BLaER1 treated with 17β-estradiol and CSF1 and Interleukin-3, amounts not matched to agents 10 nM and 100 nM (cell line): ENCODE results near the gene PRDM16.

Experiments
- H3K27ac ChIP-seq, 11 experiments: shearing (Covaris generic); formaldehyde crosslinking; 2 replicates each; pipeline ENCODE4 v1.8.1; 2022
- H3K27me3 ChIP-seq, 11 experiments: shearing (Covaris generic); formaldehyde crosslinking; 2 replicates each; pipeline ENCODE4 v1.8.1; 2022
- H3K36me3 ChIP-seq, 11 experiments: shearing (Covaris generic); formaldehyde crosslinking; 2 replicates each; pipeline ENCODE4 v1.8.1; 2022
- H3K4me1 ChIP-seq, 10 experiments: shearing (Covaris generic); formaldehyde crosslinking; 2 replicates each; pipeline ENCODE4 v1.8.1; 2022
- H3K4me2 ChIP-seq, 11 experiments: shearing (Covaris generic); formaldehyde crosslinking; 2 replicates each; pipeline ENCODE4 v1.8.1; 2022
- H3K4me3 ChIP-seq, 10 experiments: shearing (Covaris generic); formaldehyde crosslinking; 2 replicates each; pipeline ENCODE4 v1.8.1; 2022
- H3K9ac ChIP-seq, 11 experiments: shearing (Covaris generic); formaldehyde crosslinking; 2 replicates each; pipeline ENCODE4 v1.8.1; 2022
- H3K9me3 ChIP-seq, 11 experiments: shearing (Covaris generic); formaldehyde crosslinking; replicated peaks in 1 of 11; 2 replicates each; pipeline ENCODE4 v1.8.1; 2022
- H4K20me1 ChIP-seq, 11 experiments: shearing (Covaris generic); formaldehyde crosslinking; 2 replicates each; pipeline ENCODE4 v1.8.1; 2022
- Cebpa-rat ChIP-seq, 11 experiments: shearing (Covaris generic); IDR thresholded peaks; 2 replicates each; pipeline ENCODE4 v1.8.1; 2022

The PRDM16 gene

DNA sequence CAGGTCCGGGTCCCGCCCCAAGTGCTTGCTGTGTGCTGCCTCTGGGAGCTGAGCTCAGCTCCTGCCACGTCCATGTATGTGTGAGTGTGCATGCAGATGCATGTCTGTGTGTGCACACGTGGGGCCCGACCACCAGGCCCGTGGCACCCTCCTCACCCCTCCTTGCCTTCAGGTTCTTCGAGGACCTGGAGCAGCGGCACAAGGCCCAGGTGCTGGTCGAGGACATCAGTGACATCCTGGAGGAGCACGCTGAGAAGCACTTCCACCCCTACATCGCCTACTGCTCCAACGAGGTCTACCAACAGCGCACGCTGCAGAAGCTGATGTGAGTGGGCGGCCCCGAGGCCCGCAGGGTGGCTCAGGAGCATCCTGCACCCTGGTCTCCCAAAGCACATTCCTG is 403.9 kb downstream of the PRDM16 start:
- Histone ChIP-seq H3K27ac (no peak overlapping the region), H3K9ac (no peak overlapping the region)

DNA sequence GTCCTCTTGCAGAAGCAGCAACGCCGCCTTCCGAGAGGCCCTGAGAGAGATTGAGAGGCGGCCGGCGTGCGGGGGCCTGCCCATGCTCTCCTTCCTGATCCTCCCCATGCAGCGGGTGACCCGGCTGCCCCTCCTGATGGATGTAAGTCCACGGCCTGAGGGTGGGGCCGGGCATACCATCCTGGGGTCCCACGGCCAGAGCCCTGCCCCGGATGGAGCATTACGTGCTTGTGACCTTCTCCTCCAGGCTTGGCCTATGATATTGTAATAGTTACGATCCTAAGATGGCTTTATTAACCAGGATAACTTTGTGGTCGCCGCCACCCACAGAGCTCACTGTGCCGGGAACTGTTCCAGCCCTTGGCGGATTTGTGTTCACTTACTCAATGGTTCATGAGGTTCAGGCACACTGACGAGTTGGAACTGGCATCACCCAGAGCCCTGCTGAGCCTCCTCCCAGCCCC is 404.4 kb downstream of the PRDM16 start:
- Histone ChIP-seq H3K27me3 (peaks cover 7 to 12% (median 12%) of the 10 kb centered on the region in 11 experiments; a peak in 19 of 22 replicates), H3K9me3 (no peaks in the 10 kb centered on the region), H3K36me3 (no peaks in the 10 kb centered on the region), H3K4me1 (peaks cover 19 to 62% (median 49%) of the 10 kb centered on the region in 10 experiments), H3K4me3 (no peak overlapping the region), H4K20me1 (peaks cover 0 to 31% (median 10%) of the 10 kb centered on the region in 11 experiments; a peak in 10 of 22 replicates), H3K4me2 (no peak overlapping the region; a peak in 2 of 22 replicates), H3K27ac (no peak overlapping the region), H3K9ac (no peak overlapping the region)
- no peak for TF ChIP-seq Cebpa-rat (IDR thresholded peaks at IDR 0.05)

More for the DNA sequence above, 403.9 kb downstream of the PRDM16 start:
- H4K20me1 ChIP-seq: peaks cover 0 to 25% (median 7%) of the 10 kb centered on the region in 11 experiments; a peak in 10 of 22 replicates
- H3K4me2 ChIP-seq: no peak overlapping the region; a peak in 1 of 22 replicates
- H3K4me3 ChIP-seq: no peak overlapping the region
- TF ChIP-seq Cebpa-rat (IDR thresholded peaks at IDR 0.05): no peak
- H3K4me1 ChIP-seq: peaks cover 24 to 62% (median 49%) of the 10 kb centered on the region in 10 experiments
- no peaks in the 10 kb centered on the region for H3K36me3 ChIP-seq
- H3K27me3 ChIP-seq: peaks cover 5 to 7% (median 7%) of the 10 kb centered on the region in 11 experiments; a peak in 19 of 22 replicates
- no peaks in the 10 kb centered on the region for H3K9me3 ChIP-seq

DNA sequence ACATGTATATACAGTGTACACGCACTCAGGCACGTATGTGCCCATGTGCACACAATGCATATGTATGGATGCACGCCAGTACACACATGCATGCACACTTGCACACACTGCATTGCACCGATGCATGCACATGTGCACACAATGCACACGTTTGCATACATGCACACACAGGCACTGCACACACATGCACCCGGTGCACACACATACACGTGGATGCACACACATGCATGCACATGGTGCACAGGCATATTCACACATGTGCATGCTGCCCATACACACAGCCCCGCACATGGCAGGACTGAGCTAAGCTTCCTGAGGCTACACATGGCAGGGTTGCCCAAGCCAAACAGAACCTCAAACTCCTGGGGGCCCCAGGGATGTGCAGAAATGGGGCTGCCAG is 405.0 kb downstream of the PRDM16 start:
- no peak for TF ChIP-seq Cebpa-rat (IDR thresholded peaks at IDR 0.05)
- Histone ChIP-seq H3K4me2 (no peak overlapping the region), H4K20me1 (peaks cover 0 to 37% (median 16%) of the 10 kb centered on the region in 11 experiments; a peak in 10 of 22 replicates), H3K4me3 (no peak overlapping the region), H3K9me3 (no peaks in the 10 kb centered on the region), H3K36me3 (no peaks in the 10 kb centered on the region), H3K27me3 (peaks cover 7 to 18% (median 13%) of the 10 kb centered on the region in 11 experiments; a peak in 19 of 22 replicates), H3K9ac (no peak overlapping the region), H3K27ac (no peak overlapping the region), H3K4me1 (peaks cover 19 to 58% (median 45%) of the 10 kb centered on the region in 10 experiments)

DNA sequence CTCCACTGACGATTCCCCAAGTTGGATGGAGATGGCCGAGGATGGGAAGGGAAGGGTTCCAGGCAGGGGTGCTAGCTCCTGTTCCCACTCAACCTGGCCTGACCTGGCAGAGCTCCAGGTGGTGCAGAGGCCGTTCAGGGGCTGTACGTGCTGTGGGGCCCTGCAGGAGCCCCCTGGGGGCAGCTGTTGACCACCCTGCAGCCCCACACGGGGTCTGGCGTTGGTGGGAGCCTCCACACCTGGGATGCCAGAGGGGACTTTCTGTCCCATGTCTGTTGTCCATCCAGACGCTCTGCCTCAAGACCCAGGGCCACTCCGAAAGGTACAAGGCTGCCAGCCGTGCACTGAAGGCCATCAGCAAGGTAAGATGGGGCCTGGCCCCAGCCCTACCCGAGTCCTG is 405.4 kb downstream of the PRDM16 start:
- Histone ChIP-seq H3K4me2 (no peak overlapping the region), H3K36me3 (no peaks in the 10 kb centered on the region), H3K4me3 (no peak overlapping the region), H3K9ac (no peak overlapping the region), H3K4me1 (peaks cover 19 to 58% (median 45%) of the 10 kb centered on the region in 10 experiments), H3K27me3 (peaks cover 7 to 22% (median 14%) of the 10 kb centered on the region in 11 experiments; a peak in 20 of 22 replicates), H4K20me1 (peaks cover 0 to 41% (median 19%) of the 10 kb centered on the region in 11 experiments; a peak in 13 of 22 replicates), H3K27ac (no peak overlapping the region), H3K9me3 (no peaks in the 10 kb centered on the region)
- no peak for TF ChIP-seq Cebpa-rat (IDR thresholded peaks at IDR 0.05)

DNA sequence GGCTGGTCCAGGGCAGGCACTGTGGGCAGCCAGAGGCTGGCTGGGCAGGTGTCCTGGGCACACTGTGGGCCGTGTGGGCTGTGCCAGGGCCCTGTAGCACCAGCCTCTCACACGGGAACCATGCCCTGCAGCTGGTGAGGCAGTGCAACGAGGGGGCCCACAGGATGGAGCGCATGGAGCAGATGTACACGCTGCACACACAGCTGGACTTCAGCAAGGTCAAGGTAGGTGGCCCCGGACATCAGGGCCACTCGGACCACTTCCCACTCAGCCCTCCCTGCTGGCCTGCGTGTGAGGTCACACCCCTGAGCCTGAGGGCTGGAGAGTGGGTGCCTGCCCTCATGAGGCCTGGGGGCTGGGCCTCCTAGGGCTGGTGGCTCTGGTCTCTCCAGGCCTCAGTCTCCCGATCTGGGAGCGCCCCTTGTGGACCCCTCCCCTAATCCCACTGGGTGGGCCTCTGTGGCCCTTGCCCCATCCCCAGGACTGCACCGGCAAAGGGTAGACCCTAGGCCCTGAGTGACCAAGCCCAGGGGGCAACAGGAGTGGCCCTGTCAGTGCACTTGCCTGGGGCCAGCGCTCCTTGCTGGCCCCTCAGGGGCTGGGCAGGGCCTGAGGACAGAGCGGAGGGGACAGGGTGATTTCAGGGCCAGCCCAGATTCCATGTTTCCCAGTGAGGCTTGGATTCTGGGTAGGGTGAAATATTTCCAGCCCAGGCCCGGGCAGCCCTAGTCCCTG is 407.0 kb downstream of the PRDM16 start:
- Histone ChIP-seq H3K4me3 (no peak overlapping the region), H3K36me3 (no peaks in the 10 kb centered on the region)

DNA sequence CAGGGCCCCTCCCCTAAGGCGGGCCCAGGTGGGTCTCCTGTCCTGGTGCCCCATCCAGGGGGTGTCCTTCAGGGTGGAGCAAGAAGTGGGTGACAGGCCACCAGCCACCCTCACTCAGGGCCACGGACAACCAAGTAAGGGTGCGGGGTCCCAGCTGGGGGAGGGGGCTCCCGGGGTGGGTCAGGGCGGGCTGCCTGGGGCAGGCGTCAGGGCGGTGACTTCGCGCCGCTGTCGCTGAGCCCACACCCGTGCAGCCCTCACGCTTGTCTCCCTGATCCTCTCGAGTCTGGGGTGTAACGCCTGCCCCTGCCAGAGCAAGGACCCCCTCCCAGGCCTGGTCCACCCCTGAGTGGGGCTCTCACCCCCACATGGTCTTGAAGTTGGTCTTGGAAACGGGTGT is 407.7 kb downstream of the PRDM16 start:
- H4K20me1 ChIP-seq: peaks cover 0 to 60% (median 40%) of the 10 kb centered on the region in 11 experiments; a peak in 16 of 22 replicates
- H3K9me3 ChIP-seq: no peaks in the 10 kb centered on the region
- H3K4me1 ChIP-seq: peaks cover 6 to 56% (median 41%) of the 10 kb centered on the region in 10 experiments
- no peak overlapping the region for H3K27ac ChIP-seq
- H3K9ac ChIP-seq: no peak overlapping the region
- TF ChIP-seq Cebpa-rat (IDR thresholded peaks at IDR 0.05): no peak
- no peaks in the 10 kb centered on the region for H3K36me3 ChIP-seq
- H3K4me3 ChIP-seq: no peak overlapping the region
- peaks cover 7 to 43% (median 33%) of the 10 kb centered on the region in 11 experiments; a peak in 20 of 22 replicates for H3K27me3 ChIP-seq
- no peak overlapping the region for H3K4me2 ChIP-seq

More for the DNA sequence above, 407.0 kb downstream of the PRDM16 start:
- H4K20me1 ChIP-seq: peaks cover 0 to 56% (median 34%) of the 10 kb centered on the region in 11 experiments; a peak in 15 of 22 replicates
- TF ChIP-seq Cebpa-rat (IDR thresholded peaks at IDR 0.05): no peak
- H3K27me3 ChIP-seq: peaks cover 7 to 38% (median 29%) of the 10 kb centered on the region in 11 experiments; a peak in 20 of 22 replicates
- H3K9me3 ChIP-seq: no peaks in the 10 kb centered on the region
- no peak overlapping the region for H3K27ac ChIP-seq
- peaks cover 13 to 60% (median 48%) of the 10 kb centered on the region in 10 experiments for H3K4me1 ChIP-seq
- H3K4me2 ChIP-seq: no peak overlapping the region
- H3K9ac ChIP-seq: peak overlapping the region in 1 of 11 experiments; percentile 19; a peak in 2 of 22 replicates

DNA sequence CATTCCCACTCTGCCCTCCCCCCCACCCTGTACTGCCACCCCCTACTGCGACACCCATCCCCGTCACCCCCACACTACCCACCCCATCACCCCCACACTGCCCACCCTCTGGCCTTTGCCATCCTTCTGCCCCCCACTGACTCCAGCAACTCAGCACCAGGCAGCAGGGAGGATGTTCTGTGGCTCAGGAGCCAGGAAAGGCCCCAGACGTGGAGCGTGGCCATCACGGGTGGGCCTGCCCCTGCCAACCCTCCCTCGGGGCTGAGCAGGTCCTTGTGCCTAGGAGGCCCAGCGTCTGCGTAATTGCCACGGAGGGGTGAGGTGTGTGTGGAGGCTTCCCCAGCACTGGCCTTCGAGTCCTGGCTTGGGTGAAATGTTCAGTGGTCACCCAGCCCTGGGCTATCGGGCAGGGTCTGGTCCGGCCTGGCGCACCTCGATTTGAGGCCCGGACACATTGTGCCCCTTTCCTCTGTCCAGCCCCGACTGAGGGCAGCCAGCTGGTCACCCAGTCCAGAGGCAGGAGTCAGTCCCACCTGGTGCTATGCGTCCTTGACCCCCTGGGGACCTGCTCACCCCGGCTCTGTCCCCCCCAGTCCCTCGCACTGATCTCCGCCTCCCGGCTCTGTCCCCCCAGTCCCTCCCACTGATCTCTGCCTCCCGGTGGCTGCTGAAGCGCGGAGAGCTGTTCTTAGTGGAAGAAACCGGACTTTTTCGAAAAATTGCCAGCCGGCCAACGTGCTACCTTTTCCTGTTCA is 408.4 kb downstream of the PRDM16 start:
- H3K4me3 ChIP-seq: no peak overlapping the region
- H3K9ac ChIP-seq: no peak overlapping the region
- no peak overlapping the region for H3K27ac ChIP-seq
- peaks cover 0 to 60% (median 38%) of the 10 kb centered on the region in 11 experiments; a peak in 16 of 22 replicates for H4K20me1 ChIP-seq
- peaks cover 7 to 46% (median 33%) of the 10 kb centered on the region in 11 experiments; a peak in 20 of 22 replicates for H3K27me3 ChIP-seq
- TF ChIP-seq Cebpa-rat (IDR thresholded peaks at IDR 0.05): no peak
- no peaks in the 10 kb centered on the region for H3K36me3 ChIP-seq
- H3K4me1 ChIP-seq: peaks cover 0 to 48% (median 34%) of the 10 kb centered on the region in 10 experiments; a peak in 15 of 20 replicates
- H3K9me3 ChIP-seq: no peaks in the 10 kb centered on the region
- peak overlapping the region in 7 of 11 experiments; percentile 8 to 47 (median 26); a peak in 8 of 22 replicates for H3K4me2 ChIP-seq

DNA sequence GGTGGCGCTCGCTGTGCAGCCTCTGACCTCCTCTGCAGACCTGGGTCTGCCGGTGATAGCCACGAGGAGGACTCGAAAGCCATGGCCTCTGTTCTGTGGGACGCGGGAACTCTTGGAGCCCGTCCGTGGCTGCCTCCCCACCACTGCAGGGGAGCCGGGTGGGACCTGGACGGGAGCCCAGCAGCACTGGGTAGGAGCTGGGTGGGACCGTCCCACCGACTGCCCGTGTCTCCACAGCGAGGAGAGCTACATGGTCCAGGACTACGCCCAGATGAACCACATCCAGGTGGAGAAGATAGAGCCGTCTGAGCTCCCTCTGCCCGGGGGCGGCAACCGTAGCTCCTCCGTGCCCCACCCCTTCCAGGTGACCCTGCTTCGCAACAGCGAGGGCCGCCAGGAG is 409.2 kb downstream of the PRDM16 start:
- H3K27me3 ChIP-seq: peaks cover 7 to 46% (median 33%) of the 10 kb centered on the region in 11 experiments; a peak in 20 of 22 replicates
- no peak overlapping the region for H3K4me3 ChIP-seq
- no peak overlapping the region for H3K27ac ChIP-seq
- H3K4me2 ChIP-seq: peak overlapping the region in 6 of 11 experiments; percentile 8 to 65 (median 30); a peak in 9 of 22 replicates
- H3K9ac ChIP-seq: no peak overlapping the region
- H3K9me3 ChIP-seq: no peaks in the 10 kb centered on the region
- H4K20me1 ChIP-seq: peaks cover 0 to 66% (median 45%) of the 10 kb centered on the region in 11 experiments; a peak in 17 of 22 replicates
- H3K4me1 ChIP-seq: peaks cover 0 to 51% (median 33%) of the 10 kb centered on the region in 10 experiments; a peak in 14 of 20 replicates
- no peaks in the 10 kb centered on the region for H3K36me3 ChIP-seq
- TF ChIP-seq Cebpa-rat (IDR thresholded peaks at IDR 0.05): no peak
